WTC11 (cell line): ENCODE measurements around the gene UBE2F. TPM values are rescaled to one million over a fixed set of nuclear protein-coding genes. Genes with fewer than 3 reads are reported as not detected.
A peak's percentile ranks its signal among the peaks of the same experiment; 100 is the strongest.

ENCODE experiments used
- ATAC-seq: fragments of 200-7000 bp; cut with Tn5 transposase; 2 replicates; pipeline ENCODE4 v1.10.0; 2021; ENCODE audit warnings: mild to moderate bottlenecking, moderate library complexity
- CTCF ChIA-PET: fragments of 300-600 bp; sonication (Branson Sonifier 250); formaldehyde crosslinking; loops from one replicate; lab custom pipeline; 2021; ENCODE audit warnings: antibody characterized with exemption; lab: Charles Lee
- POLR2A ChIA-PET: fragments of 350-600 bp; sonication (Branson Sonifier 250); formaldehyde crosslinking; loops from one replicate; lab custom pipeline; 2021; ENCODE audit warnings: antibody characterized with exemption; lab: Charles Lee
- DNase-seq: peaks from one replicate; pipeline ENCODE4 v3.0.0; 2021; ENCODE audit warnings: low spot score
- H3K27ac Mint-ChIP-seq: 2 replicates; pipeline ENCODE4 v1.8.0; 2021; ENCODE audit warnings: mixed read lengths
- H3K27me3 Mint-ChIP-seq: 2 replicates; pipeline ENCODE4 v1.8.0; 2021; ENCODE audit warnings: low read depth, mild to moderate bottlenecking, moderate library complexity, mixed read lengths
- H3K36me3 Mint-ChIP-seq: 2 replicates; pipeline ENCODE4 v1.8.0; 2021; ENCODE audit warnings: mixed read lengths
- H3K4me1 Mint-ChIP-seq: 2 replicates; pipeline ENCODE4 v1.8.0; 2022; ENCODE audit warnings: mixed read lengths
- H3K4me3 Mint-ChIP-seq: 2 replicates; pipeline ENCODE4 v1.8.0; 2021; ENCODE audit warnings: mild to moderate bottlenecking, moderate library complexity, mixed read lengths
- H3K9me3 Mint-ChIP-seq: 2 replicates; pipeline ENCODE4 v1.8.0; 2021; ENCODE audit warnings: mixed read lengths
- ARID4B ChIP-seq: sonication (generic); formaldehyde crosslinking; IDR thresholded peaks from 2 replicates; pipeline ENCODE4 v1.8.0; 2023; ENCODE audit warnings: missing genetic modification reagents, mild to moderate bottlenecking, borderline replicate concordance
- ATF6 ChIP-seq: sonication (generic); formaldehyde crosslinking; IDR thresholded peaks from 2 replicates; pipeline ENCODE4 v1.8.1; 2023; ENCODE audit warnings: mild to moderate bottlenecking, missing genetic modification reagents
- E2F1 ChIP-seq: sonication (generic); formaldehyde crosslinking; IDR thresholded peaks from 2 replicates; pipeline ENCODE4 v1.8.0; 2022; ENCODE audit warnings: mild to moderate bottlenecking, missing genetic modification reagents
- ELF4 ChIP-seq: sonication (generic); formaldehyde crosslinking; IDR thresholded peaks from 2 replicates; pipeline ENCODE4 v1.8.1; 2022; ENCODE audit warnings: low read depth, mild to moderate bottlenecking, moderate library complexity, missing genetic modification reagents
- ETV6 ChIP-seq: sonication (generic); formaldehyde crosslinking; IDR thresholded peaks from 2 replicates; pipeline ENCODE4 v1.8.1; 2022; ENCODE audit warnings: mild to moderate bottlenecking, missing genetic modification reagents
- NFATC4 ChIP-seq: fragments of 250-450 bp; sonication (Bioruptor Pico); IDR thresholded peaks from 2 replicates; pipeline ENCODE4 v1.9.0; 2021; ENCODE audit warnings: mild to moderate bottlenecking
- NFYB ChIP-seq: sonication (generic); formaldehyde crosslinking; conservative IDR thresholded peaks from 2 replicates; pipeline ENCODE4 v1.8.0; 2022; ENCODE audit warnings: low read depth, missing genetic modification reagents
- PREB ChIP-seq: sonication (generic); formaldehyde crosslinking; IDR thresholded peaks from 2 replicates; pipeline ENCODE4 v1.8.1; 2022; ENCODE audit warnings: mild to moderate bottlenecking, missing genetic modification reagents, moderate library complexity, borderline replicate concordance
- TEAD1 ChIP-seq: sonication (generic); formaldehyde crosslinking; IDR thresholded peaks from 2 replicates; pipeline ENCODE4 v1.8.0; 2022; ENCODE audit warnings: mild to moderate bottlenecking, missing genetic modification reagents
- ZMAT4 ChIP-seq: fragments of 250-450 bp; sonication (Bioruptor Pico); IDR thresholded peaks from 2 replicates; pipeline ENCODE4 v1.9.0; 2021; ENCODE audit warnings: mild to moderate bottlenecking
- ZNF263 ChIP-seq: sonication (generic); formaldehyde crosslinking; IDR thresholded peaks from 2 replicates; pipeline ENCODE4 v1.8.1; 2022; ENCODE audit warnings: low read depth, mild to moderate bottlenecking, moderate library complexity, missing genetic modification reagents
- ZNF416 ChIP-seq: fragments of 250-450 bp; sonication (Bioruptor Pico); IDR thresholded peaks from 2 replicates; pipeline ENCODE4 v1.9.0; 2021; ENCODE audit warnings: mild to moderate bottlenecking, inconsistent platforms
- total RNA-seq: library from RNA; stranded (reverse); gene quantifications from 3 replicates; pipeline ENCODE4 v1.2.3, GENCODE V29; 2021

The UBE2F gene
- total RNA-seq, 1 experiment from 2014 or later: 49.5 TPM

DNA sequence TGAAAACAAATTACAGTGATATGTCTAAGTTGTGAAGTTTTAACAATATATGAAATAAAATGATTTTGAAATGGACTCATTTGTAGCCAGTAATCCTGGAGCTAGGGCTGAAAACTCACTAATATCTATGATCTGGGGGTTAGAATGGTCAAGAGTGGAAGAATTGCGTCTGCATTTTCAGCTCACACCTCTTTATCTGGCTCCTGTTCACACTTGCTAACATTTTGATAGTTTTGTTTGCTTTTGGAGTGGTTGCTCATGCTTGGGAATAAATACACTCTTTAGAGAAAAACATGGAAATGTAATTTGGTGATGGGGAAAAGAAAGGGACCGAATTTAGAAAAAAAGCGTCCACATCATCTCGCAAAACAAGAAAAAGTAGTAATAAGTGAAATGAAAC lies 30.7 kb downstream of the UBE2F start:
- Mint-ChIP-seq H3K4me3 (no peak overlapping the region), H3K36me3 (peaks cover 30% of the 10 kb centered on the region), H3K9me3 (peaks cover 8% of the 10 kb centered on the region), H3K27ac (no peak overlapping the region; the same call in 1 of the 2 replicates), H3K4me1 (no peaks in the 10 kb centered on the region), H3K27me3 (no peaks in the 10 kb centered on the region)
- TF ChIP-seq TEAD1 (no peak), NFYB (no peak)
- POLR2A ChIA-PET: no interaction called here
- no peak for DNase-seq
- ATAC-seq: no peak
- CTCF ChIA-PET: interaction anchor here (0.9 kb wide), 1 partner anchor 139 kb away, joined by 3 read pairs; no protein-coding TSS in a partner anchor

- peaks cover 8% of the 10 kb centered on the region for H3K9me3 Mint-ChIP-seq
- DNase-seq: no peak
- TF ChIP-seq ZNF416 (CRISPR knock-in tag): no peak
- no peak for ATAC-seq
- H3K4me3 Mint-ChIP-seq: no peak overlapping the region
- H3K4me1 Mint-ChIP-seq: no peaks in the 10 kb centered on the region
- ChIA-PET CTCF (no interaction called here), POLR2A (no interaction called here)
- no peaks in the 10 kb centered on the region for H3K27me3 Mint-ChIP-seq
- H3K36me3 Mint-ChIP-seq: peaks cover 25% of the 10 kb centered on the region
- no peak overlapping the region for H3K27ac Mint-ChIP-seq
Observed at GRCh38 chr2:237998530-237998929, 31.7 kb downstream of the UBE2F start.

- Mint-ChIP-seq H3K9me3 (peaks cover 8% of the 10 kb centered on the region), H3K27me3 (no peaks in the 10 kb centered on the region), H3K4me1 (peaks cover 4% of the 10 kb centered on the region; the same call in 1 of the 2 replicates), H3K4me3 (no peak overlapping the region), H3K36me3 (peaks cover 18% of the 10 kb centered on the region), H3K27ac (no peak overlapping the region)
- ChIA-PET CTCF (no interaction called here), POLR2A (no interaction called here)
- ATAC-seq: no peak
- TF ChIP-seq ARID4B (CRISPR knock-in tag) (no peak), ZNF263 (CRISPR knock-in tag) (no peak), ZMAT4 (CRISPR knock-in tag) (no peak)
- DNase-seq: no peak
Observed at GRCh38 chr2:238003234-238004031, 36.6 kb downstream of the UBE2F start.

- H3K36me3 Mint-ChIP-seq: peaks cover 11% of the 10 kb centered on the region
- no peak for DNase-seq
- TF ChIP-seq E2F1 (CRISPR knock-in tag): no peak
- no peak for TF ChIP-seq ETV6 (CRISPR knock-in tag)
- no peak for TF ChIP-seq ELF4 (CRISPR knock-in tag)
- no peak for TF ChIP-seq ATF6 (CRISPR knock-in tag)
- no peak for TF ChIP-seq NFATC4 (CRISPR knock-in tag)
- no peak for TF ChIP-seq PREB
- TF ChIP-seq ARID4B (CRISPR knock-in tag): no peak
Observed at GRCh38 chr2:238004077-238004830, 37.4 kb downstream of the UBE2F start.

More at GRCh38 chr2:238004077-238004830, 37.4 kb downstream of the UBE2F start:
- Mint-ChIP-seq H3K9me3 (peaks cover 6% of the 10 kb centered on the region), H3K4me1 (peaks cover 4% of the 10 kb centered on the region; the same call in 1 of the 2 replicates), H3K4me3 (no peak overlapping the region), H3K27ac (peak overlapping the region; percentile 17), H3K27me3 (no peaks in the 10 kb centered on the region)
- ATAC-seq: no peak
- ChIA-PET CTCF (interaction anchor here (1.2 kb wide), 1 partner anchor 81 kb away, joined by 4 read pairs; no protein-coding TSS in a partner anchor), POLR2A (no interaction called here)
